ENCODE results near the gene BMI1.

The BMI1 gene

GRCh38 chr10:22374489-22375126 is 53.7 kb downstream of the BMI1 start:
- H3K9me3 ChIP-seq (replicated peaks; ENCODE audit: insufficient read depth, low read length), result no peaks in the 10 kb centered on the region
- H3K4me1 ChIP-seq (ENCODE audit: low read length), result peaks cover 27% of the 10 kb centered on the region
- DNase-seq, result no peak
- no peaks in the 10 kb centered on the region for H4K20me1 ChIP-seq (ENCODE audit: insufficient read depth, low read length)
- no peak overlapping the region for H2AFZ ChIP-seq (ENCODE audit: low read length)
- TF ChIP-seq EZH2 (optimal IDR thresholded peaks at IDR 0.05; ENCODE audit: low read depth, low read length), result no peak
- no peak for TF ChIP-seq CTCF (IDR thresholded peaks at IDR 0.05; ENCODE audit: low read length)
- no peak for TF ChIP-seq EZH2phosphoT487 (IDR thresholded peaks at IDR 0.05; ENCODE audit: low read length)
- no peak overlapping the region for H3K4me3 ChIP-seq (ENCODE audit: low read length)
- H3K9ac ChIP-seq (ENCODE audit: low read length), result no peak overlapping the region
- H3K79me2 ChIP-seq (ENCODE audit: low read length), result no peaks in the 10 kb centered on the region
- no peaks in the 10 kb centered on the region for H3K27me3 ChIP-seq (replicated peaks; ENCODE audit: insufficient read depth, low read length)
- no peak overlapping the region for H3K4me2 ChIP-seq (ENCODE audit: low read depth, low read length)
- H3K36me3 ChIP-seq (replicated peaks; ENCODE audit: insufficient read depth, low read length), result no peaks in the 10 kb centered on the region
- no peak overlapping the region for H3K27ac ChIP-seq (ENCODE audit: low read length)
- H3K9me2 ChIP-seq (replicated peaks; ENCODE audit: insufficient read depth, low read length), result no peaks in the 10 kb centered on the region
- H3F3A ChIP-seq (ENCODE audit: insufficient read depth, low read length), result peaks cover 12% of the 10 kb centered on the region

GRCh38 chr10:22379059-22379458 is 58.2 kb downstream of the BMI1 start:
- Histone ChIP-seq H3K9me2 (replicated peaks; ENCODE audit: insufficient read depth, low read length) (no peaks in the 10 kb centered on the region), H3K4me2 (ENCODE audit: low read depth, low read length) (peak overlapping the region; percentile 73), H3K4me3 (ENCODE audit: low read length) (peak overlapping the region; percentile 34), H3K9ac (ENCODE audit: low read length) (peak overlapping the region; percentile 20; the same call in 1 of the 2 replicates), H3K4me1 (ENCODE audit: low read length) (peaks cover 18% of the 10 kb centered on the region), H3K36me3 (replicated peaks; ENCODE audit: insufficient read depth, low read length) (no peaks in the 10 kb centered on the region), H3K27me3 (replicated peaks; ENCODE audit: insufficient read depth, low read length) (no peaks in the 10 kb centered on the region), H3K79me2 (ENCODE audit: low read length) (no peaks in the 10 kb centered on the region), H3F3A (ENCODE audit: insufficient read depth, low read length) (peaks cover 12% of the 10 kb centered on the region), H3K27ac (ENCODE audit: low read length) (peak overlapping the region; percentile 76; the same call in 1 of the 2 replicates), H3K9me3 (replicated peaks; ENCODE audit: insufficient read depth, low read length) (no peaks in the 10 kb centered on the region), H4K20me1 (ENCODE audit: insufficient read depth, low read length) (no peaks in the 10 kb centered on the region), H2AFZ (ENCODE audit: low read length) (peak overlapping the region; percentile 64; the same call in 1 of the 2 replicates)
- peak; percentile 45 for DNase-seq
- TF ChIP-seq EZH2phosphoT487 (IDR thresholded peaks at IDR 0.05; ENCODE audit: low read length) (no peak), CTCF (IDR thresholded peaks at IDR 0.05; ENCODE audit: low read length) (no peak), EZH2 (optimal IDR thresholded peaks at IDR 0.05; ENCODE audit: low read depth, low read length) (no peak)

All from MM.1S (cell line).